Ovary (tissue), 9 donors: Measurements from ENCODE around the gene CRNKL1. TPM values are rescaled to one million over a fixed set of nuclear protein-coding genes. Genes with fewer than 3 reads are reported as not detected.

Experiments
- DNase-seq, 5 donors: peaks; one replicate each; pipeline ENCODE4 v3.0.0-alpha.2; 2019 to 2020
- H3K27ac ChIP-seq, 2 donors: fragments of 200-600 bp; one replicate each; pipeline versions ENCODE4 v1.5.1 to v1.8.0; 2019 to 2022
- H3K27me3 ChIP-seq: fragments of 200-600 bp; one replicate; pipeline ENCODE4 v1.8.0; 2022
- H3K36me3 ChIP-seq: fragments of 200-600 bp; sonication (generic); one replicate; pipeline ENCODE4 v1.5.1; 2019
- H3K4me1 ChIP-seq: one replicate; pipeline ENCODE4 v1.8.1; 2013; ENCODE audit warnings: mild to moderate bottlenecking, moderate library complexity; ENCODE audit not compliant: insufficient read depth
- H3K4me3 ChIP-seq: fragments of 200-600 bp; sonication (generic); one replicate; pipeline ENCODE4 v1.5.1; 2017
- H3K9me3 ChIP-seq, 2 donors: fragments of 200-600 bp in 1 of 2; sonication (generic) in 1 of 2; one replicate each; pipeline versions ENCODE4 v1.5.1 to v1.8.1; 2013 to 2019; ENCODE audit warnings: mild to moderate bottlenecking in 1 of 2, moderate library complexity in 1 of 2
- EP300 ChIP-seq: sonication (generic); formaldehyde crosslinking; IDR thresholded peaks from one replicate; pipeline ENCODE4 v1.6.1; 2017; ENCODE audit warnings: antibody characterized with exemption
- POLR2A ChIP-seq: fragments of 450-650 bp; IDR thresholded peaks from one replicate; pipeline ENCODE4 v1.6.1; 2017; ENCODE audit warnings: antibody characterized with exemption, mild to moderate bottlenecking, moderate library complexity
- WGBS, 3 donors: extraction: QIAGEN DNeasy Blood & Tissue Kit in 1 of 3; methylation state at CpG; one replicate each; pipeline versions ENCODE4 v1.1.5 to v1.1.7; 2013 to 2017; 5-methylcytosine and 5-hydroxymethylcytosine counted together
- intact Hi-C, 4 donors: fragments of 100-400 bp; cut with DNase I; formaldehyde crosslinking; loops; one replicate each; pipeline versions ENCODE4 v1.11.0 to v1.15.1; 2022 to 2023
- polyA plus RNA-seq, 2 donors: library from polyadenylated mRNA; stranded (reverse); fragments of 200-250 nt in 1 of 2; fragments of 350-450 nt in 1 of 2; fragmentation: Illumina TruSeq in 1 of 2; extraction: RNeasy Lipid Tissue Mini Kit (QIAGEN cat#74804) in 1 of 2; gene quantifications; one replicate each; pipeline ENCODE4 v1.2.3, GENCODE V29; 2013 to 2014
- total RNA-seq, 7 donors: library from RNA; depleted of rRNA in 2 of 7; stranded (reverse); fragments of >200 nt in 2 of 7; fragmentation: NEBNext Ultra II Directional in 3 of 7; extraction: Animal tissue kit (Norgen Biotek cat#: 25700) in 3 of 7; gene quantifications; one replicate each; pipeline versions ENCODE4 v1.1.0 to v1.2.4, GENCODE V29; 2016 to 2023
- TF ChIP-seq, protein P1 (sequence below), 3 donors: fragments of 450-650 bp in 2 of 3; fragments of 200-600 bp in 1 of 3; IDR thresholded peaks; one replicate each; pipeline versions ENCODE4 v1.5.1 to v1.8.0; 2016 to 2022; ENCODE audit warnings: antibody characterized with exemption in 3 of 3, mild to moderate bottlenecking in 1 of 3
- donor health status: DM: no; HTN: no; CAD: no; lungs with moderate emphysema.
- donor health status: DM: no; HTN: no; CAD: no.
- donor health status: Bipolar disorder and iron deficiency.
- donor health status: DM: yes; HTN: yes; CAD: no.
- donor health status: DM: no; HTN: no; CAD: no.
- donor health status: DM: yes; HTN: yes; CAD: no.

The CRNKL1 gene
- total and polyA plus RNA-seq, 9 donors = 12.7 to 25.0 (median 22.5) TPM

DNA sequence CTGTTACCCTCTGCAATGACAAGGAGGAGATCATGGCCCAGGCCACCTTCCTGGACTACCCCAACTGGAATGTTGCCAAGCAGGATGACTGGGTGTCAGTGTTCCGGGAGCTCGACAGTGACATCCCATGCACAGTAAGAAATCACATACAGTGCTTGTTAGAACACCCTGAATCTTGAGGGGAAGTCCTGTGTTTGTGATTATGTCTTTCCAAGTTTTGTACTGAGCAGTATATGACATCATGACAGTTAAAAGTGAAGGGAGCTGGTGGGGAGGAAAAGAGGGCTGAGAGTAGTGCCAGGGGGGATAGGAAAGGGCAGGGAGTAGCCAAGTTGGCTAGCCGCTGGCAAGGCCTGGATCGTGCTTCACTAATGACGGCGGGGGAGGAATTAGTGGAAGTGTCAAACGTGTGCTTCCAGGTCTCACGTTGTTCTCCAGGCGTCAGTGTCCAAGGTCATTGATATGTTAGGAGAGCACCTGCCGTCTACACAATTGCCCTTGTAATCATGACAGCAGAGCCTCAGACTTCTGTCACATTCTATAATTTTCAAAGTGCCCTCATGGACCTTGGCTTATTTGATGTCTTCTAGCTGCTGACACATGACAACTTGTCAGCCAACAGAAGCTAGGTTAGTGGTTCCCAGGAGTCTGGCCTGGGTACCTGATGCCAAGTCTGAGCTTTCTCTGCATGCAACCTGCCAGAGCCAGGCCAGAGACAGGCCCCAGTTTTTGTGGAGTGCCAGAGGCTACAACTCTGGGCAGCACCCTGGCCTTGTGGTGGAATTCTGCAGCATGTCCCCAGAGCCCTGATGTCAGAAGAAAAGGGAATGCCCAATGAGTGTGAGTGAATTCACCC is 18.8 kb upstream of the CRNKL1 start:
- WGBS, 3 donors = 40 to 44% (median 41%) methylated on average over 10 of the region's 10 CpGs
- Histone ChIP-seq H3K36me3 (no peaks in the 10 kb centered on the region), H3K9me3 (no peaks in the 10 kb centered on the region), H3K4me1 (no peaks in the 10 kb centered on the region), H3K4me3 (no peak overlapping the region), H3K27ac (no peak overlapping the region), H3K27me3 (no peaks in the 10 kb centered on the region)
- no peak for DNase-seq
- intact Hi-C loops = no loop called here
- TF ChIP-seq POLR2A = no peak
- TF ChIP-seq EP300 = no peak
- TF ChIP-seq, protein P1, sequence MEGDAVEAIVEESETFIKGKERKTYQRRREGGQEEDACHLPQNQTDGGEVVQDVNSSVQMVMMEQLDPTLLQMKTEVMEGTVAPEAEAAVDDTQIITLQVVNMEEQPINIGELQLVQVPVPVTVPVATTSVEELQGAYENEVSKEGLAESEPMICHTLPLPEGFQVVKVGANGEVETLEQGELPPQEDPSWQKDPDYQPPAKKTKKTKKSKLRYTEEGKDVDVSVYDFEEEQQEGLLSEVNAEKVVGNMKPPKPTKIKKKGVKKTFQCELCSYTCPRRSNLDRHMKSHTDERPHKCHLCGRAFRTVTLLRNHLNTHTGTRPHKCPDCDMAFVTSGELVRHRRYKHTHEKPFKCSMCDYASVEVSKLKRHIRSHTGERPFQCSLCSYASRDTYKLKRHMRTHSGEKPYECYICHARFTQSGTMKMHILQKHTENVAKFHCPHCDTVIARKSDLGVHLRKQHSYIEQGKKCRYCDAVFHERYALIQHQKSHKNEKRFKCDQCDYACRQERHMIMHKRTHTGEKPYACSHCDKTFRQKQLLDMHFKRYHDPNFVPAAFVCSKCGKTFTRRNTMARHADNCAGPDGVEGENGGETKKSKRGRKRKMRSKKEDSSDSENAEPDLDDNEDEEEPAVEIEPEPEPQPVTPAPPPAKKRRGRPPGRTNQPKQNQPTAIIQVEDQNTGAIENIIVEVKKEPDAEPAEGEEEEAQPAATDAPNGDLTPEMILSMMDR (IDR thresholded peaks at IDR 0.05) = no peak

DNA sequence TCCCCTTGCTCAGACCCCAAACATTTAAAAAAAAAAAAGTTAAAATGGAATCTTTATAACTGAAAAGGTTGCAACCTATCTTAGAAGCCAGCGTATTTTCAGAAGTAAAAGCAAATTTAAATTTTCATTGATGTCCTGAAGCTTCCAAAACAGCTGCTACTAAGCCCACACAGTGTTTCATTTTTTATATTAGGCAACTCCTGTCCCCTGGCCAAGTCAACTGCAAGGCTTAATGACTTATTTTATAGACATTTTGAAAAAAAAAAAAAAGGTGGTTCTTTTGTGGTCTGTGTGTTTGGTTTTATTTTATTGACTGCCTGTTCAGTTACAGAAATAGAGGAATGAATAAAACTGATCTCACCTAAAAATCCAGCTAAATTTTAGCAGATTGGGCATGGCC is 13.1 kb upstream of the CRNKL1 start:
- Histone ChIP-seq H3K27me3 (no peaks in the 10 kb centered on the region), H3K4me3 (no peak overlapping the region), H3K36me3 (no peaks in the 10 kb centered on the region), H3K4me1 (no peaks in the 10 kb centered on the region), H3K9me3 (no peaks in the 10 kb centered on the region), H3K27ac (no peak overlapping the region)
- no peak for DNase-seq
- 39 to 60% (median 54%) methylated on average over 1 of the region's 1 CpG for WGBS, 3 donors
- no peak for TF ChIP-seq POLR2A
- no peak for TF ChIP-seq EP300
- TF ChIP-seq, protein P1 (IDR thresholded peaks at IDR 0.05) = no peak
- intact Hi-C loops = no loop called here

DNA sequence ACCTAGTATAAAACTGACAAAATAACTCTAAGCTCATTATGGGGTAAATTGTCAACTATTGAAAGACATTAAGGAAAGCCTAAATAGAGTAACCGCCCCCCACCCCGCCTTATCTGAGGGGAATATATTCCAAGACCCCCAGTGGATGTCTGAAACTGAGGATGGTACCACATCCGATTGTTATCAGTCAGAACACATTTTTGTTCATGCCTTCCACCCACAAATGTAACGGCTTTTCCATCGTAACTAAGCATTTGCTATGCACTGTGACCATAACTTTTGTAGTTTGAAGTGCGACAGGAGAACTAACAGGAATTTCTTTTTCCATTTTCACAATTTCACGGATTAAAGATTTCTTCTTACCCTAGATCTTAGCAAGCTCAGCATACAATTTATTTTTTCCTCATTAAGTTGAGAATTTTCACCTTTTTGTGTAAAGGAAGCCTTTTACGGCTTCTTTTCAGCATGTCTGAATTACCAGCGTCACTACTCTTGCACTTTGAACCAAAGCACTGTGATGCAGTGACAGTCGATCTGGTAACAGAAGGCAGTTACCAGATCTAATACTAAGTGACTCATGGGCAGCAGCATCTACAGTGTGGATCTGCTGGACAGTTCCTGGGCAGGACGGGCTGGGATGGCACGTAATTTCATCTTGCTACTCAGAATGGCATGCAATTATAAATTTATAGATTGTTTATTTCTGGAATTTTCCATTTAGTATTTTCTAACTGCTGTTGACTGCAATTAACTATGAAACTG is 11.9 kb upstream of the CRNKL1 start:
- DNase-seq = no peak
- TF ChIP-seq POLR2A = no peak
- TF ChIP-seq EP300 = no peak
- intact Hi-C loops = no loop called here
- Histone ChIP-seq H3K4me3 (no peak overlapping the region), H3K27me3 (no peaks in the 10 kb centered on the region), H3K9me3 (no peaks in the 10 kb centered on the region), H3K4me1 (no peaks in the 10 kb centered on the region), H3K27ac (no peak overlapping the region), H3K36me3 (no peaks in the 10 kb centered on the region)
- 69 to 76% (median 72%) methylated on average over 12 of the region's 12 CpGs for WGBS, 3 donors

DNA sequence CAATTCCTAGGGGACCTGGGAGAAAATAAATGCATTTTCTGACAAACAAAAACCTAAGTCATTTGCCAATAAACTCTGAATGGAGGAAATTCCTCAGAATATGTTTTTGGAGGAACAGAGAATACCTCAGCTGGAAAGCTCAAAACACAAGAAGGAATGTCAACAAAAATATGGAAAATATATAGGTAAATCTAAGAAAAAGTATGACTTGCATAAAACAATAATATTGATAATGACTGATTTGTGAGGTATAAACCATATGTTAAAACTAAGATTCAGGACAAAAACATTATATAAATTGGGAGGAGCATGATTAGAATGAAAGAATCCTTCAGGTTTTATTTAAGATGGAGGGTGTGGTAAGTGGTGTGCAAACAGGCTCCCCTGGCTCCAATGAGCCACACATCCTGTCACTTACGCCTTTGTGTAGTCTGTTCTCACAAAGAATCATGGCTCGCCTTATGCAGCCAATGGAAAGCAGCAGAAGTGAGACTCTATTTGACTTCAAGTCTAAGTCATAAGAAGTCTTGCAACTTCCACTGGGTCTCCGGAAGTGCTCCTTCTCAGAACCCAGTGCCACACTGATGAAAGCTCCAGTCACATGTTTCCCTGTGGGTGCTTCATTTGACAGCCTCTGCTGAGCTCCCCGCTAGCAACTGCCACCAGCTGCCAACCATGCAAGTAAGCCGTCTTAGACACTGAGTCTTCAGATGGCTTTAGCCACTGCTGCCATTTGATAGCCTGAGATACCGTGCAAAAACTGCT is 8.2 kb upstream of the CRNKL1 start:
- Histone ChIP-seq H3K27me3 (no peaks in the 10 kb centered on the region), H3K36me3 (no peaks in the 10 kb centered on the region), H3K9me3 (no peaks in the 10 kb centered on the region), H3K27ac (no peak overlapping the region), H3K4me1 (no peaks in the 10 kb centered on the region), H3K4me3 (no peak overlapping the region)
- intact Hi-C loops = no loop called here
- no peak for DNase-seq
- TF ChIP-seq, protein P1 (IDR thresholded peaks at IDR 0.05) = no peak
- TF ChIP-seq EP300 (no peak), POLR2A (no peak)
- 86 to 88% (median 87%) methylated on average over 6 of the region's 6 CpGs for WGBS, 3 donors
